ENCODE results near the gene FANCB. TPM values are rescaled to one million over a fixed set of nuclear protein-coding genes. Genes with fewer than 3 reads are reported as not detected.
A peak's percentile ranks its signal among the peaks of the same experiment; 100 is the strongest.

Gene FANCB
- total RNA-seq, 1 experiment from 2014 or later = 5.8 TPM

DNA sequence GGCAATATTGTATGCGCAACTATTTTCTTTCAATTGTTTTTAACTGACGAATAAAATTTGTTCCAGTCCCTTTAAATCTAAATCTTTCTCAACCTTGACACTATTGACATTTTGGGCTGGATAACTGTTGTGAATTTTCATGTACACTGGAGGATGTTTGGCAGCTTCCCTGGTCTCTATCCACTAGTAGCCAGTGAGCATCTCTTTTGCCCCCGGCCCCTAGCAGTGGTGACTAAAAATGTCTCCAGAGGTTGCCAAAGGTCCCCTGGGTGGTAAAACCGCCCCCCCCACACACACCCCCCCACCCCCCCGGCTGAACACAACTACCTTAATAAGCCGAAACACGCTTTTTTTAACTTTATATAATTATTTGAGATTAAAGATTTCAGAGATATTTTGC lies 514 bp downstream of the FANCB start:
- Histone ChIP-seq H3K36me3 (peaks cover 12% of the 10 kb centered on the region), H3K27me3 (no peaks in the 10 kb centered on the region), H3K4me3 (peak overlapping the region; percentile 66), H3K9me3 (peaks cover under 1% of the 10 kb centered on the region; the same call in 1 of the 2 replicates)
- peak; percentile 5 for DNase-seq

DNA sequence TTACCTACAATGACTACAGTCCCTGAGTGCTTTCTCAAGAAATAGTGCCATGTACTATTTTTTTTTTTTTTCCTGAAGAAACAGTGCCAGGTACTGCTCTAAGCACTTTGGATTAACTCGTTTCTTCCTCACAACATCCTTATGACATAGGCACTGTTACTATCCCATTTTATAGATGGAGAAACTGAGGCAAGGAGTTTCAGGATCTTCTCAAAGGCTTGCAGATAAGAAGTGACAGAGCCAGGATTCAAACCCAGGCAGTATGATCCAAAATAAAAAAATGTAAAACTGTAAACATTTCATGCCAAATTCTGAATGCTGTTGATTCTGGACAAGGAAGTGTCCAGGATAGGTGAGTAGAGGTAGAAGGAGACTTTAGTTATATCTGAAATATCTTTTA lies 1.1 kb downstream of the FANCB start:
- no peak for DNase-seq
- no peaks in the 10 kb centered on the region for H3K27me3 ChIP-seq
- peaks cover 6% of the 10 kb centered on the region; the same call in 1 of the 2 replicates for H3K9me3 ChIP-seq
- H3K4me3 ChIP-seq = peak overlapping the region; percentile 66
- H3K36me3 ChIP-seq = peaks cover 17% of the 10 kb centered on the region

DNA sequence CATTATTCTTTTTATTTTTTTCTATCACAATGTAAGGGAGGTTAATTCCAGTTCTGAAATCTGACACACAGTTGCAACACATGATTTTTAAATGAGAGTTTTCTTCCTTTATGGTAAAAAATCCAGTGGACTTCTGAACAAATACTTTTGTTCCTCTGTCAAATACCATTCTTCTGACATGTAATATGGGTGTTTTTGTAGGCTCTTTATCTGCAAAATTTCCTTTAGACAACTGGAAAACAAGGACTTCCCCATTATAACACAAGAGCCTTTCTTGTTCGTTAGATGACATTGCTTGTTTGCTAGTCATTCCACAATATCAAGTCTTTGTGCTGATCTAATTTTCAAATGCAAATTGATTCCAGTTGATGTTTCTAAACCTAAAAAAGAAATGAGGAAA lies 7.7 kb downstream of the FANCB start:
- Histone ChIP-seq H3K27me3 (no peaks in the 10 kb centered on the region), H3K36me3 (peaks cover 24% of the 10 kb centered on the region), H3K9me3 (peaks cover 6% of the 10 kb centered on the region; the same call in 1 of the 2 replicates), H3K4me3 (no peak overlapping the region)
- no peak for DNase-seq

DNA sequence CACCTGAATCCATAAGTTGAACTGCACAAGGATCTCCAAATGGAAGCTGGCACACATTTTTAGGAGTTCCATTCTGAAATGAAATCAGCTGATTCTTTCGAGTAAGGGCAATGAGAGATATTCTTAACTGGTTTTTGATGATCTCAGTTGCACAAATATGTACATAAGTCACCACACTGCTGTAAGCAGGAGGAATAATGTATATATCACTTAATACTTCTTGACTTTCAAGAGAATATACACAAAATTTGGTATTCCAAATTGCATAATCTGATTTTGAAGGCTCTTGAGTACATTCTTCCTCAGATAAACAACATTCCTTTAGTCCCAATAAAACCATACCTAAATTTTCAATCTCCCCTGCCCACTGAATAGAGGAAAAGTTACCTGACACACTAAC lies 8.2 kb downstream of the FANCB start:
- H3K4me3 ChIP-seq = no peak overlapping the region
- peaks cover 24% of the 10 kb centered on the region for H3K36me3 ChIP-seq
- DNase-seq = no peak
- H3K27me3 ChIP-seq = no peaks in the 10 kb centered on the region
- peaks cover 6% of the 10 kb centered on the region; the same call in 1 of the 2 replicates for H3K9me3 ChIP-seq

DNA sequence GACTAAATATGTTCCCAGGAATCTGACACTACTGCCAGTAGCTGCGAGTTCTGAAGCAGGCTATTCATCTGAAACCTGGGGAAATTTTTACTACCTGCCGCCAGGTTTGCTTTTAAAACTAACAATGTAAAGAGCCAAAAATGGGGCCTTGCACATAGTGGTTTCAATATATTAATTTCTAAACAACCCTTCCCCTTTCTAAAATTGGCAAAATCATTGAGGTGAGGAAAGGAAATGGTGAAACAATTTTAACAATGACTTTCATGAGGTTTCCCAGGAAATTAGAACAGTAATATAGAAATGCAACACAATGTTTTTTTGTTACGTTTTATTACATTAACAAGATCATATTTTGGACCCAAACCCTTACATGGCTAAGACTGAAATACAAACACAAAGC lies 21.3 kb downstream of the FANCB start:
- Histone ChIP-seq H3K4me3 (no peak overlapping the region), H3K27me3 (no peaks in the 10 kb centered on the region), H3K36me3 (peaks cover 8% of the 10 kb centered on the region), H3K9me3 (no peaks in the 10 kb centered on the region)
- no peak for DNase-seq

GRCh38 chrX:14843666-14844065 lies 29.2 kb downstream of the FANCB start:
- Histone ChIP-seq H3K27me3 (no peaks in the 10 kb centered on the region), H3K36me3 (peaks cover 9% of the 10 kb centered on the region), H3K4me3 (no peak overlapping the region), H3K9me3 (no peaks in the 10 kb centered on the region)
- no peak for DNase-seq

GRCh38 chrX:14837155-14837554 lies 35.7 kb downstream of the FANCB start:
- no peaks in the 10 kb centered on the region for H3K9me3 ChIP-seq

DNA sequence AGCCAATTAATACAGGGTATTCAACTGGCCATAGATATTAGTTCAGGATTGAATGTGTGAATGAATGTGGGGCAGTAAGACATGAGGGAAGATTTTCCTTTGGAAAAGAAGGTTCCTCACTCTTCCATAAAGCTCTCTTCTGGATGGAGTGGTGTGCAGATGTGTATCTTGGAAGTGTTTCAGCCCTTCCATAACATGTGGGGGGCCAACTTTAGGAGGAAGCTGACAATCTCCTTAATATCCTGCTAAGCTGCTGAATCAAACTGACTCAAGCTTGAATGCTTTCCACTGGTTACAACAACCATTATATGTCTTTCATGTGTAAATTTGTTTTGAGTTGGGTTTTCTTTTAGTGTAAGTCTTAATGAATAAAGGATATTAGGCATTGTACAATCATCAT lies 40.3 kb downstream of the FANCB start:
- H3K27me3 ChIP-seq = no peaks in the 10 kb centered on the region
- H3K9me3 ChIP-seq = no peaks in the 10 kb centered on the region
- H3K4me3 ChIP-seq = no peak overlapping the region
- DNase-seq = no peak
- peaks cover 11% of the 10 kb centered on the region for H3K36me3 ChIP-seq

More at GRCh38 chrX:14837155-14837554, 35.7 kb downstream of the FANCB start:
- no peak overlapping the region for H3K4me3 ChIP-seq
- peaks cover 11% of the 10 kb centered on the region for H3K36me3 ChIP-seq
- H3K27me3 ChIP-seq = no peaks in the 10 kb centered on the region
- no peak for DNase-seq

DNA sequence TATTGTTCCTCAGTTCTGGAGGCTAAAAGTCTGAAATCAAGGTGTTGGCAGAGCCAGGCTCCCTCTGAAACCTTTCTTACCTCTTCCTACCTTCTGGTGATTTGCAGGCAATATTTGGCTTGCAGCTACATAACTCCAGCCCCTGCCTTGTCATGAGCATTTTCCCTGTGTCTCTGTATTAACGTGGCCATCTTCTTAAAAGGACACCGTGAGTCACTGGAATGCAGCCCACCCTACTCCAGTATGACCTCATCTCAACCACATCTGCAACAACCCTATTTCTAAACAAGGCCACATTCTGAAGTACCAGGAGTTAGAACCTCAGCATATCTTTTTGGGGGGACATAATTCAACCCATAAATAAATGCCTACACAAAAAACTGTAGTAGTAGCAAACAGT lies 40.7 kb downstream of the FANCB start:
- DNase-seq = no peak
- no peaks in the 10 kb centered on the region for H3K27me3 ChIP-seq
- H3K9me3 ChIP-seq = no peaks in the 10 kb centered on the region
- H3K4me3 ChIP-seq = no peak overlapping the region
- H3K36me3 ChIP-seq = peaks cover 11% of the 10 kb centered on the region

DNA sequence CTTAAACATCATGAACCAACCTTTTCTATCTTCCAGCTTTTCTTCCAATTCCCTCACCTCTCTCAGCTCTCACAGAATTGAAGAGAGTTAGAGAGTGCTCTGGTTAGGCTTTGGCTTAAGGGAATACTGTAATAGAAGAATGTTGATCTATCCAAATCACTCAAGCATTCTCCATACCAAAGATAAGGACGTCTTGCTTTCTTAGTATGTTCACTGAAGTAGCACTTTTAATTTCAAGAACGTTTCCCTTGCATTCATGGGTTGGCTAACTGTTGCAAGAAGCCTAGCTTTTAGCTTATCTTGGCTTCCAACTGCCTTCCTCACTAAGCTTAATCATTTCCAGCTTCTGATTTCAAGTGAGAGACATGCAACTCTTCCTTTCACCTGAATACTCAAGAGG lies 43.2 kb downstream of the FANCB start:
- H3K36me3 ChIP-seq = no peaks in the 10 kb centered on the region
- no peak overlapping the region for H3K4me3 ChIP-seq
- no peaks in the 10 kb centered on the region for H3K9me3 ChIP-seq
- no peaks in the 10 kb centered on the region for H3K27me3 ChIP-seq
- no peak for DNase-seq

DNA sequence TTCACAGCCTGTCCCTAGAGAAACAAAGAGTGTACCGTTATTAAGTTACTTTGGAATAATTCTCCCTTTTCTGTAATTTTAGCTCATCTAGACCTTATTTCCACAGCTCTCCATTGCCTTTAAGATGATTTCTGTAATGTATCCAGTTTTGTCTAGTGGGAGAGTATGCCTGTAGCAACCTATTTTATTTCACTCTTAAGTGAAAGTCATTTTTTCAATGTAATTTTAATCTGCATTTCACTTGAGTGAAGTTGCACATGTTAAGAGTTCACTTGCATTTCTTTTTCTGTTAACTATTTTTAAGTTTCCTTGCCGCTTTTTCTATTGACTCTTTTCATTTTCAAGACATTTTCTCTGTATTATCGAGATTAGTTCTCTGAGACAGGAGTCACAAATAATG lies 46.5 kb downstream of the FANCB start:
- Histone ChIP-seq H3K9me3 (no peaks in the 10 kb centered on the region), H3K27me3 (no peaks in the 10 kb centered on the region), H3K4me3 (no peak overlapping the region), H3K36me3 (no peaks in the 10 kb centered on the region)
- DNase-seq = no peak

DNA sequence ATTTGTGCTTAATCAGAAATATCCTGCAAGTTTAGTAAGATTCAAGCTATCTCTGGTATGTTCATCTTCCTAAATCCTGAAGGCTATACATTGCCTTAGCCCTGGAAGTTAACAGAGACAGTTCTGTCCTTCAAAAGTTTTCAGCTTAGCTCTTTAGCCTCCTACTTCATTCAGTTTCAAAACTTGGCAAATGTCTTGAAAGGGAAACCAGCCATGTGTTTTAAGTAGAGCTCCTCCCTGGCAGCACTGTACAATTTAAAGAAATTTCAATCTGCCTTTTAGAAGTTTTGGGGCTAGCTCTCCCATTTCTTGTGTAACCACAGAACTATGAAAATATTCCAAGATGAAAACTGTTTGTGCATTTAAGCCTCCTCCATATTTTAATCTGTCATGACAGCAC lies 47.0 kb downstream of the FANCB start:
- no peak overlapping the region for H3K4me3 ChIP-seq
- H3K36me3 ChIP-seq = no peaks in the 10 kb centered on the region
- H3K9me3 ChIP-seq = no peaks in the 10 kb centered on the region
- H3K27me3 ChIP-seq = no peaks in the 10 kb centered on the region
- no peak for DNase-seq

- no peak overlapping the region for H3K4me3 ChIP-seq
- H3K27me3 ChIP-seq = no peaks in the 10 kb centered on the region
- no peaks in the 10 kb centered on the region for H3K36me3 ChIP-seq
- no peaks in the 10 kb centered on the region for H3K9me3 ChIP-seq
- DNase-seq = no peak
These were observed 53.1 kb downstream of the FANCB start for GRCh38 chrX:14819769-14820168.

- H3K9me3 ChIP-seq = no peaks in the 10 kb centered on the region
- no peak for DNase-seq
- no peaks in the 10 kb centered on the region for H3K27me3 ChIP-seq
- H3K4me3 ChIP-seq = no peak overlapping the region
- no peaks in the 10 kb centered on the region for H3K36me3 ChIP-seq
These were observed 55.3 kb downstream of the FANCB start for GRCh38 chrX:14817571-14817970.

DNA sequence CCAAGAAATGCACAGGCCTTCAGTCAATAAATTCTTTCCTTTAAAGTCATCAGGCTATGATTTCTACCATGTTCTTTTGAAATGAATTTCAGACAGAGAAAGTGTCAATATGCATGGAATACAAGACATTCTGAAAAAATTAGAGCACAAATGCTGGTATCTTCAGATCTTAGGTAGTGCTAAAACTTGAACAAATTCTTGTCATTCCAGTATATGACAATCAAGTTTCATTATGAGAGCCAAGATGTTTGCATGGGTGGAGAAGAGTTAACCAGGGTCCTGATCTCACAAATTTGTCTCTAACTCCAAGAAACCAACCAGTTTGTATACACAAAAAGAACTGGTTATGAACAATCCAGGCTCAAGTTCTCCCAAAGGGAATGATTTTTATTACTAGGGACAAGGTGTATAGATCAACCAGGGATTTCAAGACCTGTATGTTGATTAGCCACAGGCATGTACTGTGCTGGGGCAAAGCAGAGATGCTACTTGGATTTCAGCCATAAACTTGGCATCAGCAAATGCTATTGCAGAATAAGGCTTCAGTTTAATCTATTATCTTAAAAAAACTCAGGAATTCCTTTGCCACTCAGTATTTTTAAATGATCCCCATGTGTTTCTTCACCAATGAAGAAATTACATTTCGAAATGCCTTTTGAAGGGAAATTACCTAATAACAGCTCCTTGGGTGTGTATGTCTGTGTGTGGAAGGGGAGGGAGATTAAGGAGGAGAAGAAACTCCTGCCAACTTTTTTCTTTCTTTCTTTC lies 69.7 kb downstream of the FANCB start:
- no peak overlapping the region for H3K4me3 ChIP-seq
- H3K27me3 ChIP-seq = no peaks in the 10 kb centered on the region
- no peaks in the 10 kb centered on the region for H3K36me3 ChIP-seq
- H3K9me3 ChIP-seq = no peaks in the 10 kb centered on the region
- no peak for DNase-seq

DNA sequence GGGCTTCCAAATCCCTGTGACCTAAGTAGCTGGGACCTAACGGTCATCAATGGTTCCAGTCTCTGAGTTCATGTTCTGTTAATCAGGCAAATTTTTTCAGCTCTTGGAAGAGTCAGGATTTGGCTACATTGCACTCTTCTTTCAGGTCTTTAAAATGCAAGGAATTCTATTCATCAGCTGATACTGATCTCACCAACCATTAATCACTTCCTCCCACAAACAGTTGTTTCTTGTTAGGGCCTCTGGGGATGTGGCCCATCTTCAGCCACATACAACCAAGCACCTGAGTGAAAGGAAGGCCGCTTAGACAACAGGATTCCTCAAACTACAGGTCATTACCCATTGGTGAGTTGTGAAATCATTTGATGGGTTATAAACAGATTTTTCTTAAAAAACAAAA lies 71.7 kb downstream of the FANCB start:
- no peak for DNase-seq
- Histone ChIP-seq H3K4me3 (no peak overlapping the region), H3K27me3 (no peaks in the 10 kb centered on the region), H3K36me3 (no peaks in the 10 kb centered on the region), H3K9me3 (no peaks in the 10 kb centered on the region)

DNA sequence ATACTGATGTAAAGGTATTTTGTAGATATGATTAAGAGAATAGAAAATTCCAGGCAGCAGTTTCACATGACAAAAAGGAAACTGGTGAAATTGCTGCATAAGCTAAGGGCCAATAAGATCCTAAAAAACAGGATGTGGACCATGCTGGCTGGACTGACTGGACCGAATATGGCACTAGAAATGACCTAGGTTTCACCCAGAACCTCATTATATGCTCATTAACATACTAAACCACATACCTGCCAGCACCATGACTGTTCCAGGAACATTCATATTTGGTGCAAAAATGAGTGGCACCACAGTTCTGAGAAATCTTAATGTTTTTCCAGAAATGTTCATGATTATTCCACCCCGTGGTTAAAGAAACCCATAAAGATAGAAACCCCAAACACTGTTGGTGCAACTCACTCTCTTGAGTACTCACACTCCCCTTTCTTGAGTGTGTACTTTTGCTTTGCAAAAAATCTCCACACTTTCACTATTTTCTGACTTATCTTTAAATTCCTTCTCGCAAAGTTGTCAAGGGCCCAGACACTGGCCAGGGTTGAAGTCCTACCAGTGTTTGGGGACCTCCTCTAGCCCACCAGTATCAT lies 74.0 kb downstream of the FANCB start:
- H3K27me3 ChIP-seq = no peaks in the 10 kb centered on the region
- H3K9me3 ChIP-seq = no peaks in the 10 kb centered on the region
- no peak overlapping the region for H3K4me3 ChIP-seq
- no peak for DNase-seq
- H3K36me3 ChIP-seq = no peaks in the 10 kb centered on the region
